ENCODE data around the gene STAC3.

The STAC3 gene

DNA sequence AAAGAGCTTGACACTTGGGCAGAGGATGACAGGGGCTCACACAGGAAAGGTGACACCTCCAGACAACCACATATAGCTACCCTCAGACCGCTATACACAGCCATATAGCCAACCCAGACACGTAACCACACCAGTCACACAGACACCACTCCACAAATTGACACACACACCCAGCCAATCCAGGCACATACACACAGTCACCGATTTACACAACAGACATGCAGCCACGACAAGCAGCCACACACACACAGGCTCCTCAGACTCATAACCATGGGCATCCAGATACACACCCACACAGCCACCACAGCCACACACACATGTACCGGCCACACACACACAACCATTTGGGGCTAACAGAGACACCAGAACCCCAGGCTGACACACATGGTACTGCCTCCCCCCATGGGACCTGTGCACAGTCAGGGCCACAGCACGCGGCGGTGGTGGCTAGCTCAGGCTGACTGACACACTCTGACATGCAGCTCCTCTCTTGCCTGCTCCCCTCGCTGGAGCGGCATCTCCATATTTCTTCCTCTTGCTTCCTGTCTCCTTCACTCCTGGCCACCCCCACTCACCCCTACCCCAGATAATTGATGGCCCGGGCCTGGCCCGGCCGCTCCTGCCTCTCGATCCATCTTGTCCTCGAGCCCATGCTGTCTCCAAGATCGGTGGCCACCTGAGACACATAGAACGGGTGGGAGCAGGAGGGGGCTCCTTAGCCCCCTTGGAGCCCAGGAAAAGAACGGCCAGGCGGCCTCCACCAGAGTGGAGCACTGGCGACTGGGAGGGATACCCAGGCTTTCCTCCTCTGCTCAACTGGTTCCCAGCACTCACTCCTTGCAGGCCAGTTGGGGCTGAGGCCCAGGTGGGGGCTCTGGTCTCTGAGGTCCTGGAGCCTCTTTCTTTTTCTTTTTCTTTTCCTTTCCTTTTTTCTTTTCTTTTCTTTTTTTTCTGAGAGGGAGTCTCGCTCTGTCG is 27.5 kb downstream of the STAC3 start:
- peak in 1 of 2 donors; percentile 75 for DNase-seq (ENCODE audit: low spot score in 2 of 2)
- Mint-ChIP-seq H3K36me3 (peaks cover 7% of the 10 kb centered on the region), H3K27ac (no peak overlapping the region), H3K4me1 (peaks cover 75% of the 10 kb centered on the region), H3K4me3 (peak overlapping the region; percentile 11), H3K9me3 (no peaks in the 10 kb centered on the region)
- ATAC-seq = peak; percentile 93

GRCh38 chr12:57222286-57223190 is 28.4 kb downstream of the STAC3 start:
- Mint-ChIP-seq H3K9me3 (no peaks in the 10 kb centered on the region), H3K4me3 (peak overlapping the region; percentile 11), H3K36me3 (peaks cover 7% of the 10 kb centered on the region), H3K4me1 (peaks cover 80% of the 10 kb centered on the region), H3K27ac (no peak overlapping the region)
- ATAC-seq (no peak), DNase-seq (ENCODE audit: low spot score in 2 of 2) (no peak)

DNA sequence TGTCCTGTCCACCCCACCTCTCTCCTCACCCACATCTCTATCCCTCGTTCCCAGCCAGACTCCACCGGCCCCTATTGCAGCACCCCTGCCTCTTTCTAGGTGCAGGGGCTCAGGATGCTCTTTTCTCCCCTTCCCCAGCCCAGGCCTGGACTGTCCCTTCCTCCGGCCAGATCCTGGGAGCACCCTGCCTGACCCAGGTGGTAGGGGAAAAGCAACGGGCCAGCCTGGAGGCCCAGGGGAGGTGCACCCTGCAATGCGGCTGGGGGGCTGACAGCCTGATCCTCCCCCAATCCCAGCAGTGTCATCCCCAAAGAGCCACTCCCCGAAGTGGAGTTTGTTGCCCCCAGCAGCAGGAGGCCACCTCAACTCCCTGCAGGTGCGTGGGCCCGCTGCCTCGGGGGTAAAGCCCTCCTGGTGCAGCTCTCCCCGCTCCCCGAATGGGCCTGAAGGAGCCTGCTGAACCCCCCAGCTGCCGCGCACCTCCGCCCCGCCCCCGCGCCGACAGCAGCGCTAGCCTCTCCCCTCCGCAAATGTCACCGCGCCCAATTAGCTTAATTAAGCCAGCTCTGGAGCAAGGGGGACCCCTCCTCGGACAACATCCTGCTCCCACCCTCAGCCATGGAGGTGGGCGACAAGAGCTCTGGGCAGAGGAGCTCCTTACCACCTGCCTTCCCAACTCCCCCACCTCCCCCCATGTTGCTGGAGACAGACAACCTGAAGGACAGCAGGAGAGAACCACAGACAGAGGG is 29.6 kb downstream of the STAC3 start:
- H3K4me1 Mint-ChIP-seq = peaks cover 78% of the 10 kb centered on the region
- ATAC-seq = no peak

GRCh38 chr12:57220770-57221168 is 30.2 kb downstream of the STAC3 start:
- no peak overlapping the region for H3K4me3 Mint-ChIP-seq
- ATAC-seq (no peak), DNase-seq (ENCODE audit: low spot score in 2 of 2) (no peak)
- H3K36me3 Mint-ChIP-seq = peaks cover 10% of the 10 kb centered on the region
- H3K4me1 Mint-ChIP-seq = peaks cover 76% of the 10 kb centered on the region
- no peaks in the 10 kb centered on the region for H3K9me3 Mint-ChIP-seq
- peak overlapping the region; percentile 10 for H3K27ac Mint-ChIP-seq

More for the DNA sequence above, 29.6 kb downstream of the STAC3 start:
- no peaks in the 10 kb centered on the region for H3K9me3 Mint-ChIP-seq
- DNase-seq (ENCODE audit: low spot score in 2 of 2) = no peak
- peak overlapping the region; percentile 4 for H3K4me3 Mint-ChIP-seq
- peak overlapping the region; percentile 10 for H3K27ac Mint-ChIP-seq
- H3K36me3 Mint-ChIP-seq = peaks cover 7% of the 10 kb centered on the region

GRCh38 chr12:57219993-57220754 is 30.8 kb downstream of the STAC3 start:
- no peaks in the 10 kb centered on the region for H3K9me3 Mint-ChIP-seq
- peak overlapping the region; percentile 10 for H3K27ac Mint-ChIP-seq
- ATAC-seq = no peak
- no peak overlapping the region for H3K4me3 Mint-ChIP-seq
- peaks cover 11% of the 10 kb centered on the region for H3K36me3 Mint-ChIP-seq
- no peak for DNase-seq (ENCODE audit: low spot score in 2 of 2)
- peaks cover 78% of the 10 kb centered on the region for H3K4me1 Mint-ChIP-seq

DNA sequence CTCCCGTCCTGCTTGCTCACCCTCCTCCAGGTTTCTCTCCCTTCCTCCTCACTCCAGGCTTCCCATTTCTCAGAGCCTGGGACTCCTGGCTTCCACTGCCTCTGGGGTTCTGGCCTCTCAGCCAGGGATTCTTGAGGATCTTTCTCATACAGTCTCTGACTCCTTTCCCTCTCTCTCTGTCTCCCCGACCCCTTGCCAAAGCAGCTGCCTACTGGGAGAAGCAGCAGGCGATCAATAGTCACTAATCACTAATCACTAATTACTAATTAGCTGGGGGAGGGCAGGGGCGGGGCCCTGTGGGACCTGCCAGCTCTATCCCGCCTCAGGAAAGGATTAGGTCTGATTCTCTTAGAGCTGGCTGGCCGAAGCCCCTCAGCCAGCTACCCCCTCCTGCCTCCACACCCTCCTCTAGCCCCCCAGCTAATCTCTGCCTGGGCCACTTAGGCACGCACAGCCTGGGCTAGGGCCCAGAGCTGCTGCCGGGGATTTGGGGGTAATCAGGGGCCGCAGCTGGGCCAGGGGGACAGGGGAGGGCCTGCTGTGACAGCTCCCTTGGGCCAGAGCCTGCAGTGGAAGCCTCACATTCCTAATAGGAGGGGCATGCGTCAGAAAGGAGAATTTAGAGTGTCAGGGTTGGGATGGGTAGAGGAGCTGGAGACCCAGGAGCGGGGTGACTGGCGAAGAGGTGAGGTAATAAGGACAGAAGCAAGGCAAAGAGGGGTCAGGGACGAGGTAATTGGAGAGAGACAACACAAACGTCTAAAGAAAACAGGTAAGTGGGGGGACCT is 31.6 kb downstream of the STAC3 start:
- ATAC-seq = no peak
- no peak for DNase-seq (ENCODE audit: low spot score in 2 of 2)
- no peaks in the 10 kb centered on the region for H3K9me3 Mint-ChIP-seq
- peaks cover 11% of the 10 kb centered on the region for H3K36me3 Mint-ChIP-seq
- H3K27ac Mint-ChIP-seq = no peak overlapping the region
- H3K4me1 Mint-ChIP-seq = peaks cover 86% of the 10 kb centered on the region
- H3K4me3 Mint-ChIP-seq = no peak overlapping the region

DNA sequence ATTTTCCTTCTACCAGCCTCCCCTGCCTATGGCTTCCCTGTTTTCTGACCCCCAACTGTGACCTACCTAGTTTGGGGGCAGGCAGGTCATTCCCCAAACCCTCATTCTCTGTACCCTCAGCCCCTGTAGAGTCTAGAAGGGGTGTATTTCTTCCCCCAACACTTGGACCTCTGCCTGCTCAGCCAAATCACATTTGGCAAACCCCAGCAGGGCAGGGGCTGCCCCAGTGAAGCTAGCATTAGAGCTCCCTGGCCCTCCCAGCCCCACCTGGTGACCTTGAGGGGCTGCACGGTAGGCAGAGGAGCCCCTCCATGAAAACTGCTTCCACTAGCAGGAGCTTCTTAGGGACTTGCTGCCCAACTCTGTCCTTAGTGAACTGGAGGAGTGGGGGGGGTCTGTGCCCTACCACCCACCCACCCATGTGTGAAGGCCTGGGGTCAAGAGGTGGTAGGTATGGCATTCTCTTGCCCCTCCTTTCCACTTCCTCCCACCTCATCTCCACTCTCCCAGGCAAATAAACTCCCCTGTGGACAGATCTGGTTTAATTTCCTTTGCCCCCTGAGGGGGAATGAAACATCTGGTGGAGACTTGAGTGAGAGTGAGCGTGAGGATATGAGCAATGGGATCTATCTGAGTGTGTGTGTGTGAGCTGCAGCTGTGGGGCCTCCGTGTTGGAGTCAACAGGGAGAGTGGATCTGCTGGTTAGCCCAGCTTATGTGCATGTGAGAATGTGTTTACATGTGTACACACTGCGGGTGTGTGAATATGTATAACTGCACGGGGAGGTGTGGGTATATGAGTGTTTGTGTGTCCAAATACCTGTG is 32.7 kb downstream of the STAC3 start:
- H3K4me1 Mint-ChIP-seq = peaks cover 87% of the 10 kb centered on the region
- peak overlapping the region; percentile 78 for H3K4me3 Mint-ChIP-seq
- H3K9me3 Mint-ChIP-seq = no peaks in the 10 kb centered on the region
- no peak overlapping the region for H3K27ac Mint-ChIP-seq
- DNase-seq (ENCODE audit: low spot score in 2 of 2) = no peak
- H3K36me3 Mint-ChIP-seq = peaks cover 8% of the 10 kb centered on the region
- ATAC-seq = no peak

GRCh38 chr12:57216921-57217879 is 33.8 kb downstream of the STAC3 start:
- DNase-seq (ENCODE audit: low spot score in 2 of 2) (peak in 1 of 2 donors; percentile 64), ATAC-seq (no peak)
- Mint-ChIP-seq H3K27ac (no peak overlapping the region), H3K9me3 (no peaks in the 10 kb centered on the region), H3K4me1 (peaks cover 77% of the 10 kb centered on the region), H3K4me3 (peak overlapping the region; percentile 78), H3K36me3 (peaks cover 4% of the 10 kb centered on the region)

DNA sequence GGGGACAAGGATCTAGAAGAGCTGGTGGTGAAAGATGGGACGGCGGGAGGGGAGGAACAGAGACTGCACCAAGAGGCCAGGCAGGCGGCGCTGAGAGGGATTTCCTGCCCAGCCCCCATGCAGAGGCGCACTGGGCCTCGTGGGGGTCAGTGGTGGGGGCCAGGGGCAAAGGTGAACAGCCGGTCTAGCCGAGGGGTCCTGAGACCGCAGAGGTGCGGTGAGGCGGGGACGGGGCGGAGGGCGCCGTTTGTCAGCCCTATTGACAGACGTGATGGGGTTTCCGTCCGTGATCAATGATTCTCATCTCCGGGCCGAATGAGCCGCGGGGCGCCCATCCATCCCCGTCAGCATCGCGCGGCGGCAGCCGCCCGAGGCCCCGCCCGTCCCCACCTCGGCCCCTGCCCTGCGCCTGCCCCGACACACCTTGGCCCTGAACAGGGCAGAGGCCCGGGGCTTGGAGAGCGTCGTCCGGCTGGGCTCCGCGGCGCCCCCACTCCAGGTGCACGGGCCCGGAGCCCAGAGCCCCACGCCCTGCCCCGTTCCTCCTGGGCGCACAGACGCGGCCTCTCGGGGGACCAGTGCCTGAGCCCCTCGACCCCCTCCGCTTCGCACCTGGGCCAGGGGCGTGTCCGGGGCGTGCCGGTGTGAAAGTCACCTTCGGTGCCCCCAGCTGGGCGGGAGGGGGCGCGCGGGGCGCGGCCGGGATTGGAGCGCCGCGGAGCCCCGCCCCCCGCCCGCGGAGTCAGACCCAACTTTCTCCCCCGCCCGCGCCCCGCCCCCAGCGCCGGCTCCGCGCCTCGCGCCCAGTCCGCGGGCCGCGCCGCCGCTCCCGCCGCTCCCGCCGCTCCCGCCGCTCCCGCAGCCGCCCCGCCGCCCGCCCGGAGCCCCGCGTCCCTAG is 34.7 kb downstream of the STAC3 start, which contains the start of gene NXPH4:
Gene NXPH4, plus strand, starts transcription at position 781 of the 898 bp plus-strand sequence. CDS start 176 bp downstream, outside the sequence.
- H3K9me3 Mint-ChIP-seq = no peaks in the 10 kb centered on the region
- H3K27ac Mint-ChIP-seq = peak within 1 kb of the TSS; percentile 19
- H3K4me1 Mint-ChIP-seq = peaks cover 68% of the 10 kb centered on the region
- peaks cover 4% of the 10 kb centered on the region for H3K36me3 Mint-ChIP-seq
- H3K4me3 Mint-ChIP-seq = peak within 1 kb of the TSS; percentile 78
- DNase-seq (ENCODE audit: low spot score in 2 of 2) (no peak), ATAC-seq (peak; percentile 38)

- Mint-ChIP-seq H3K36me3 (peaks cover 4% of the 10 kb centered on the region), H3K4me1 (peaks cover 62% of the 10 kb centered on the region), H3K9me3 (no peaks in the 10 kb centered on the region), H3K4me3 (peak overlapping the region; percentile 78), H3K27ac (peak overlapping the region; percentile 19)
- peak; percentile 76 for ATAC-seq
- no peak for DNase-seq (ENCODE audit: low spot score in 2 of 2)
These were observed 35.3 kb downstream of the STAC3 start for GRCh38 chr12:57215668-57216013.

DNA sequence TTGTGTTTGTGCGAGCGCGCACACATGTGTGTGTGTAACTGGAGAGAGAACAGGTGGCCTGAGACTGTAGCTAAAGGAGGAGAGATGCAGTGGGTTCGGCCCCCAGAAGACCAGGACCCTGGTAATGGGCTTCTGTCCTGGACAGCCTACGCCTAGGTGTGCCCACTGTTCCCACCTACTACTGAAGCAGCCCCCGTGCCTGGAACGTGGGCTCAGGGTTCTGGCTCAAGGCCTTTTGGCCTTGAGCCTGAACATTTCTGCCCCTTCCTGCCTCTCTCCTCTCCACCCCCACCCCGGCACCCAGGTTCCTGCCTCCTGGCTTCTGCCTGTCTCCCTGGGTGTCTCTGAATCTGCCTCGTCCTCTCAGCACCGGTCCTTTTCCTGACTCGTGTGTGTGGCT is 35.9 kb downstream of the STAC3 start:
- H3K9me3 Mint-ChIP-seq = no peaks in the 10 kb centered on the region
- DNase-seq (ENCODE audit: low spot score in 2 of 2) (no peak), ATAC-seq (no peak)
- H3K27ac Mint-ChIP-seq = peak overlapping the region; percentile 19
- H3K36me3 Mint-ChIP-seq = peaks cover 4% of the 10 kb centered on the region
- peaks cover 59% of the 10 kb centered on the region for H3K4me1 Mint-ChIP-seq
- H3K4me3 Mint-ChIP-seq = peak overlapping the region; percentile 78

Measured in stimulated activated effector memory CD8-positive, alpha-beta T cell treated with anti-CD3 and anti-CD28 coated beads, Interleukin-12 subunit alpha, Interleukin-12 subunit beta, amount 100 ng/mL, for 72 hours (primary cell).